Neutrophil (primary cell): Measurements from ENCODE around the gene ZSCAN22.

Experiments used
- H3K27ac ChIP-seq: fragments of 200-600 bp; sonication (generic); 2 replicates; pipeline ENCODE4 v1.5.1; 2016; ENCODE audit warnings: mild to moderate bottlenecking, moderate library complexity
- H3K27me3 ChIP-seq: fragments of 200-600 bp; sonication (generic); 2 replicates; pipeline ENCODE4 v1.6.0; 2016; ENCODE audit warnings: mild to moderate bottlenecking
- H3K36me3 ChIP-seq: fragments of 200-600 bp; sonication (generic); 2 replicates; pipeline ENCODE4 v1.5.1; 2017
- H3K4me1 ChIP-seq, 2 experiments: fragments of 200-600 bp in 1 of 2; sonication (generic) in 1 of 2; 1 replicate in 1 of 2; 2 replicates in 1 of 2; pipeline versions ENCODE4 v1.5.1 to v1.6.1; 2013 to 2016; ENCODE audit warnings: low read depth in 1 of 2, low read length in 1 of 2, mild to moderate bottlenecking in 1 of 2, moderate library complexity in 1 of 2; ENCODE audit not compliant: control insufficient read depth in 1 of 2, insufficient read depth in 1 of 2
- H3K4me3 ChIP-seq, 2 experiments: fragments of 200-600 bp in 1 of 2; sonication (generic) in 1 of 2; 1 replicate in 1 of 2; 2 replicates in 1 of 2; pipeline ENCODE4 v1.5.1; 2013 to 2016; ENCODE audit warnings: low read depth in 1 of 2, low read length in 1 of 2, mild to moderate bottlenecking in 1 of 2, moderate library complexity in 1 of 2
- H3K9me3 ChIP-seq: fragments of 200-600 bp; sonication (generic); 2 replicates; pipeline ENCODE4 v1.5.1; 2016
- TF ChIP-seq, protein P1 (sequence below): fragments of 200-600 bp; sonication (generic); IDR thresholded peaks from 2 replicates; pipeline ENCODE4 v1.5.1; 2016; ENCODE audit warnings: antibody characterized with exemption

The ZSCAN22 gene

DNA sequence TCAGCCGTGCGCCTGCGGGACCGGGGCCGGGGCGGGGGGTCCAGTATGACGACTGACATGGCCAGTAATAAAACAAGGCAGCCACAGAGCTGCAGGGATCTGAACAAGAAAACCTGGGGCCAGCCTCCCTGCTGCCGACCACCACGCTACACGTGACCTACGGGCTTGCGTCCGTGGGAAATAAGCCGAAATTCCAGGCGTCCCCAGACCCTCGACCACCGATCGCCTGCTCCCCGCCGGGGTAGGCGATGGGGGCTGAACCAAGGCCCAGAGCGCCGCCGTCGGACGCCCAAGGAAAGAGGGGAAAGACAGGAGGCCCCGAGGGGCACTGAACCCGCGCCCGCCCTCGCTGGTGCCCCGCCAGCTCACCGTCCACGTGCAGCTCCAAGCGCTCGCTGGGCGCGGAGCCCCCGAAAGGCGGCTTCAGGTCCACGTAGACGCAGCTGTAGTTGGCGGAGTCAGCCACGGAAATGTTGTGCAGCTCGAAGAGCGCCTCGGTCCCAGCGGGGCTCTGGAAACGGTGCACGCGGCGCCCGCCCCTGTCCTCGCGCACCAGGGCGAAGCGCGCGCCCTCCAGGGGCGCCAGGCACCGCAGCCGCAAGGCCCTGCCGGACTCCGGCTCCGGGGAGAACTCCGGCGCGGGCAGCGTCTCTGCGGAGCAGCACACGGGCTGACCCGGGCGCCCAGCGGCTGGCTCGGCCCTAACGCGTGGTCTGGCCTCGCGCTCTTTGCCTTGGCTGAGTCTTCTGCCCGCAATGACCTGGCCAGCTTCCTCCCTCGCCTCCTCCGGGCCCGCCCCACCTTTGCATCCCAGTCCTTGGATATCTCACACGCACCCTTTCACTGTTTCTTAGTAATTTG, 23.4 kb downstream of the ZSCAN22 start:
- Histone ChIP-seq H3K4me3 (no peak overlapping the region), H3K27me3 (peaks cover 73% of the 10 kb centered on the region), H3K9me3 (no peaks in the 10 kb centered on the region), H3K4me1 (peaks cover 10 to 16% of the 10 kb centered on the region in 2 experiments), H3K27ac (no peak overlapping the region), H3K36me3 (no peaks in the 10 kb centered on the region)
- TF ChIP-seq, protein P1, sequence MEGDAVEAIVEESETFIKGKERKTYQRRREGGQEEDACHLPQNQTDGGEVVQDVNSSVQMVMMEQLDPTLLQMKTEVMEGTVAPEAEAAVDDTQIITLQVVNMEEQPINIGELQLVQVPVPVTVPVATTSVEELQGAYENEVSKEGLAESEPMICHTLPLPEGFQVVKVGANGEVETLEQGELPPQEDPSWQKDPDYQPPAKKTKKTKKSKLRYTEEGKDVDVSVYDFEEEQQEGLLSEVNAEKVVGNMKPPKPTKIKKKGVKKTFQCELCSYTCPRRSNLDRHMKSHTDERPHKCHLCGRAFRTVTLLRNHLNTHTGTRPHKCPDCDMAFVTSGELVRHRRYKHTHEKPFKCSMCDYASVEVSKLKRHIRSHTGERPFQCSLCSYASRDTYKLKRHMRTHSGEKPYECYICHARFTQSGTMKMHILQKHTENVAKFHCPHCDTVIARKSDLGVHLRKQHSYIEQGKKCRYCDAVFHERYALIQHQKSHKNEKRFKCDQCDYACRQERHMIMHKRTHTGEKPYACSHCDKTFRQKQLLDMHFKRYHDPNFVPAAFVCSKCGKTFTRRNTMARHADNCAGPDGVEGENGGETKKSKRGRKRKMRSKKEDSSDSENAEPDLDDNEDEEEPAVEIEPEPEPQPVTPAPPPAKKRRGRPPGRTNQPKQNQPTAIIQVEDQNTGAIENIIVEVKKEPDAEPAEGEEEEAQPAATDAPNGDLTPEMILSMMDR: no peak

DNA sequence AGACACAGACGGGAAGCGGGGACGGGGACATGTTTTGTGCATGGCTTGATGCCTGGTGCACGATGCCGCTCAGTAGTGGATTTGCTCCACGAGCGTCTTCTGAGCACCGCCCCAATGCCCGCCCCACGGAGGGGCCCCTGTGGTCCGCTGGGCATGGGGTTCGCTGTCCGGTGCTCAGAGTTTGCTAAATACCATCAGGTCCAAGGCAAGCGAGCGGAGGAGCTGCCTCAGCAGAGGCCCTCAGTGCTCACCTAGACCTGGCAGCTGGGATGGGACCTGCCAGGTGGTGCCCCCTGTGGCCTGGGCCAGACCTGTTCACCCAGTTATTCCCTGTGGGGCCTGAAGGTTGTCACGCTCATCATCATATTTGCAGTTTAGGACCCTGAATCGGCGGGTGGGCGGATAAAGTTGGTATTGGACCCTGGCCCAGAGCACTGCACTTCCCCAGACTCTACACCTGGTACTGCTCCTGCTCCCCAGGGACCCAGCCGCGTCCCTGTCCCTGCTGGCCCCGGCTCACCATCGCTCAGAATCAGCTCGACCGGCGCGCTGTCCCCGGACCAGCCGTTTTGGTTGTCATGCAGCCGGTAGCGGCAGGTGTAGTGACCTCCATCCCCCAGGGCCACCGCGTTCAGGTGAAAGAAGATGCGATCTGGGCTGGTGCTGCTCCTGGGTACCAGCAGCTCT, 24.2 kb downstream of the ZSCAN22 start:
- Histone ChIP-seq H3K36me3 (no peaks in the 10 kb centered on the region), H3K4me3 (no peak overlapping the region), H3K9me3 (no peaks in the 10 kb centered on the region), H3K27me3 (peaks cover 73% of the 10 kb centered on the region), H3K4me1 (peaks cover 11 to 18% of the 10 kb centered on the region in 2 experiments), H3K27ac (no peak overlapping the region)
- TF ChIP-seq, protein P1: no peak

DNA sequence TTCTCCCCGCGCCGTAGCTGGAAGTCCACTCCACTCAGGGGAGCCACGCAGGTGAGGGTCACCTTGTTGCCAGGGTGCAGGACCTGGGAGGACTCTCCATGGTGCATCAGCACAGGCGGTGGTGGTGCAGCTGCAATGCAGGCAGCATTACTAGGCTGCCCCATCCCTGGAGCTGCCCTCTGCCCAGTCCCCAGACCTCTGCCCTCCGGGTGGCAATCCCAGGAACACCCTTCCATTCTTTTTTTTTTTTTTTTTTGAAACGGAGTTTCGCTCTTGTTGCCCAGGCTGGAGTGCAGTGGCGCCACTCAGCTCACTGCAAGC, 24.7 kb downstream of the ZSCAN22 start:
- no peak overlapping the region for H3K27ac ChIP-seq
- peaks cover 16 to 21% of the 10 kb centered on the region in 2 experiments for H3K4me1 ChIP-seq
- no peak overlapping the region for H3K4me3 ChIP-seq
- no peaks in the 10 kb centered on the region for H3K36me3 ChIP-seq
- no peaks in the 10 kb centered on the region for H3K9me3 ChIP-seq
- TF ChIP-seq, protein P1: no peak
- peaks cover 73% of the 10 kb centered on the region for H3K27me3 ChIP-seq

DNA sequence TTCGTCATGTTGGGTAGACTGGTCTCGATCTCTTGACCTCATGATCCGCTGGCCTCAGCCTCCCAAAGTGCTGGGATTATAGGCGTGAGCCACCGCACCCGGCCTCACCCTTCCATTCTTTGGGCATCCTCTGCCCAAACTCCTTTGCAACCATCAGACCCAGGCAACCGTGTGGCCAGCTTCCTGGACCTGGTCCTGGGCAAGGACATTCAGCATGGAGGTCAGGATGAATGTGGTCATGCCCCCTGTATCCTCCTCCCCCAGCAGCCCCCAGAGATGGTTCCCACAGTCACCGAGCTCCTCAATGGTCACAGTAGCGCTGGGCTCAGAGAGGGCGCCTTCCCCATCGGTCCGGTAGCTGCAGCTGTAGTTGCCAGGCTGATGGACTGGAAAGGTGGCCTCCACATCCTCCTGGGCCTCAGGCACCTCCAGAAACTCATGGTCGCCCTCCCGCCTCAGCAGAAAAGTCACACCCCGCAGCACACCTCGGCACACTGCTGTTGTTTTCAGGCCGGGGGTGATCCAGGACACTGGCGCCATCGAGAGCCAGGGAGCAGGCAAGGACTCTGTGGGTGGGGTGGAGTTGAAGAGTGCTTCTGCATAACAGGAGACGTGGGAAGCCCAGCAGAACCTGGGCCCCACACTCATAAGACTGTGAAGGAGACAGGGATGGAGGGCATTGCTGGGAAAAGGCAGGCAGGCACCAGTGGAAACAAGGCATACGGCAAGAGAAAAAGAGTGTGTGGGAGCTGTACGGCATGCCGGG, 25.4 kb downstream of the ZSCAN22 start:
- TF ChIP-seq, protein P1: no peak
- Histone ChIP-seq H3K36me3 (no peaks in the 10 kb centered on the region), H3K4me3 (no peak overlapping the region), H3K27ac (no peak overlapping the region), H3K9me3 (no peaks in the 10 kb centered on the region), H3K27me3 (peaks cover 73% of the 10 kb centered on the region), H3K4me1 (peaks cover 21 to 23% of the 10 kb centered on the region in 2 experiments)

DNA sequence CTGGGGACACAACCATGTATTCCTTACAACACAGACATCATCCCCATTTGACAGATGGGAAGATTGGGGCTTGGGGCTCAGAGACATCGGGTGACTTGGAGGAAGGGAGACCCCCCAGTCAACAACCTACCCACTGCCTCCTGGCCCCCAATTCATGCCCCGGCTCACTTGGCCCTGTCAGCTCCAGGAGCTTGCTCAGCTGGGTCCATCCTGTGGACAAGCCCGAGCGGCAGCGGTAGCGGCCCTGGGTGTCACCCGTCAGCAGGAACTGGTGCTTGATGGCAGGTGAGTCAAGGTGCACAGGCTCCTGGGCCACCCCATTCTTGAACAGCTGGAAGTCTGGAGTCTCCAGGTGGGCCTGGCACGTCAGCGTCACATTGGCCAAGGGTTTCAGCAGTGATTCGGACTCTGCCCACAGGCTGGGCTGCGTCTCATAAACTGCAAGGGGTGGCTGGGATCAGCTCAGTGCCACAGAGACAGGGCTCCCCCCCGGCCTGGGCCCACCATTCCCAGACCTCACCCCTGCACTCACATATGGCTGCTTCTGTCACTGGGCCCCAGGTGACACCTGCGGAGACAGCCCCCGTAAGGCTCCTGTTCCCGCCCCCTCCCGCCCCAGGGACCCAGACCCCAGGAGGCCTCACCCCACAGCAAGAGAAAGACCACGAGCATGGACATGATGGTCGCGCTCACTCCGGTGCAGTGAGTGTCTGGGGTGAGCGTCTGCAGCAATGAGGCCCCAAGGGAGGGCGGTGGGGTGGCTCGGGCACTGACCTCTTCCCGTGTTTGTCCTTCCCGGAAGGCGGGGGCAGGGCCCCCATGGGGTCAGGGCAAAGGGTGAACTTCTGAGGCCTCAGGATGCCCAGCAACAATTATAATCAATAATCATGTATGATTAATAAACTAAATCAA, 26.2 kb downstream of the ZSCAN22 start, which contains the start of gene A1BG:
Gene A1BG, minus strand, starts transcription at position 733 of the 912 bp plus-strand sequence. Its CDS starts 55 bp downstream, at position 678.
- Histone ChIP-seq H3K9me3 (no peaks in the 10 kb centered on the region), H3K27ac (no peak within 1 kb of the TSS), H3K27me3 (peaks cover 73% of the 10 kb centered on the region), H3K4me1 (peaks cover 16% of the 10 kb centered on the region in 2 experiments), H3K36me3 (no peaks in the 10 kb centered on the region), H3K4me3 (no peak within 1 kb of the TSS)
- TF ChIP-seq, protein P1: no peak
